NCI-H2196 (cell line): Measurements from ENCODE around the gene SPATS2.
A peak's percentile ranks its signal among the peaks of the same experiment; 100 is the strongest.

ENCODE experiments used
- DNase-seq: peaks from one replicate; lab custom pipeline; 2025; ENCODE audit not compliant: unreplicated experiment; lab: John Stamatoyannopoulos, UW

SPATS2 gene

GRCh38 chr12:49567611-49568441 lies 200.6 kb downstream of the SPATS2 start, which contains the start of gene MCRS1:
MCRS1 (minus strand) TSS chr12:49568142; CDS start chr12:49566731, 1,411 bp downstream.
- DNase-seq = peak; percentile 91

- no peak for DNase-seq
These were observed 201.3 kb downstream of the SPATS2 start for GRCh38 chr12:49568442-49569162.
